B cell (primary cell): Measurements from ENCODE around the gene P3H4. TPM values are rescaled to one million over a fixed set of nuclear protein-coding genes. Genes with fewer than 3 reads are reported as not detected.

ENCODE experiments used
- ATAC-seq: fragments of 200-7000 bp; cut with Tn5 transposase; one replicate; pipeline ENCODE4 v1.10.0; 2021; ENCODE audit warnings: low read depth, mild to moderate bottlenecking, moderate number of reproducible peaks, moderate library complexity
- CTCF ChIA-PET: fragments of 350-600 bp; sonication (Branson Sonifier 250); formaldehyde crosslinking; loops from one replicate; lab custom pipeline; 2021; ENCODE audit warnings: antibody characterized with exemption, inconsistent platforms; lab: Charles Lee
- POLR2A ChIA-PET: fragments of 350-600 bp; sonication (Branson Sonifier 250); formaldehyde crosslinking; loops from one replicate; lab custom pipeline; 2021; ENCODE audit warnings: antibody characterized with exemption; lab: Charles Lee
- DNase-seq: peaks from one replicate; pipeline ENCODE4 v3.0.0; 2013
- H2AFZ ChIP-seq: 2 replicates; pipeline ENCODE4 v1.6.1; 2012; ENCODE audit warnings: mild to moderate bottlenecking, low read depth, low read length; ENCODE audit not compliant: insufficient read depth, poor library complexity, severe bottlenecking
- H3K27ac ChIP-seq, 2 donors: 1 replicate in 1 of 2; 2 replicates in 1 of 2; pipeline ENCODE4 v1.5.1; 2012 to 2013; ENCODE audit warnings: low read length in 2 of 2, mild to moderate bottlenecking in 2 of 2, moderate library complexity in 1 of 2
- H3K27me3 ChIP-seq, 4 experiments: fragments of 200-600 bp in 1 of 4; sonication (generic) in 1 of 4; replicated peaks in 1 of 4; 1 replicate in 2 of 4; 2 replicates in 2 of 4; pipeline versions ENCODE4 v1.6.1 to v1.7.0; 2013 to 2016; ENCODE audit warnings: low read length in 3 of 4, mild to moderate bottlenecking in 2 of 4, mixed read lengths in 1 of 4, moderate library complexity in 1 of 4; ENCODE audit not compliant: insufficient read depth in 4 of 4, control insufficient read depth in 3 of 4; ENCODE audit errors: control extremely low read depth in 1 of 4
- H3K36me3 ChIP-seq, 2 experiments: replicated peaks in 1 of 2; 1 replicate in 1 of 2; 2 replicates in 1 of 2; pipeline versions ENCODE4 v1.6.1 to v1.7.1; 2013; ENCODE audit warnings: low read length in 1 of 2; ENCODE audit not compliant: insufficient read depth in 2 of 2, control insufficient read depth in 1 of 2; ENCODE audit errors: control extremely low read depth in 1 of 2, extremely low read depth in 1 of 2
- H3K4me1 ChIP-seq, 2 donors: fragments of 200-600 bp in 1 of 2; sonication (generic) in 1 of 2; 1 replicate in 1 of 2; 2 replicates in 1 of 2; pipeline versions ENCODE4 v1.5.1 to v1.6.1; 2013 to 2017; ENCODE audit warnings: low read length in 2 of 2; ENCODE audit not compliant: control insufficient read depth in 2 of 2, insufficient read depth in 2 of 2
- H3K4me2 ChIP-seq: replicated peaks from 2 replicates; pipeline ENCODE3; 2012; ENCODE audit warnings: mild to moderate bottlenecking, low read depth, low read length; ENCODE audit not compliant: poor library complexity, severe bottlenecking
- H3K4me3 ChIP-seq, 5 experiments: fragments of 200-600 bp in 1 of 5; sonication (generic) in 1 of 5; 1 replicate in 3 of 5; 2 replicates in 2 of 5; pipeline versions ENCODE4 v1.5.1 to v1.7.0; 2011 to 2016; ENCODE audit warnings: low read length in 4 of 5, mild to moderate bottlenecking in 4 of 5, low read depth in 2 of 5, control low read depth in 1 of 5, moderate library complexity in 1 of 5; ENCODE audit not compliant: insufficient read depth in 1 of 5; ENCODE audit errors: control extremely low read depth in 1 of 5, extremely low read depth in 1 of 5
- H3K79me2 ChIP-seq: fragments of 200-600 bp; sonication (generic); one replicate; pipeline ENCODE4 v1.6.0; 2016; ENCODE audit warnings: low read length; ENCODE audit not compliant: control insufficient read depth, insufficient read depth
- H3K9ac ChIP-seq: fragments of 200-600 bp; sonication (generic); 2 replicates; pipeline ENCODE4 v1.6.1; 2017; ENCODE audit warnings: mild to moderate bottlenecking, low read length, moderate library complexity
- H3K9me3 ChIP-seq, 3 donors: one replicate each; pipeline versions ENCODE4 v1.6.1 to v1.7.1; 2013; ENCODE audit warnings: low read length in 2 of 3; ENCODE audit not compliant: control insufficient read depth in 2 of 3, insufficient read depth in 1 of 3; ENCODE audit errors: control extremely low read depth in 1 of 3
- H4K20me1 ChIP-seq: 2 replicates; pipeline ENCODE4 v1.6.0; 2012; ENCODE audit warnings: mild to moderate bottlenecking, low read length; ENCODE audit not compliant: insufficient read depth, control insufficient read depth, poor library complexity, severe bottlenecking
- H3K27ac Mint-ChIP-seq: one replicate; pipeline ENCODE4 v1.8.0; 2021; ENCODE audit warnings: mixed read lengths
- H3K27me3 Mint-ChIP-seq: one replicate; pipeline ENCODE4 v1.8.0; 2021; ENCODE audit warnings: mixed read lengths
- H3K4me1 Mint-ChIP-seq: one replicate; pipeline ENCODE4 v1.8.0; 2021; ENCODE audit warnings: mixed read lengths
- H3K4me3 Mint-ChIP-seq: one replicate; pipeline ENCODE4 v1.8.0; 2021; ENCODE audit warnings: mixed read lengths
- H3K9me3 Mint-ChIP-seq: one replicate; pipeline ENCODE4 v1.8.0; 2022; ENCODE audit warnings: mixed read lengths; ENCODE audit not compliant: insufficient read depth
- EZH2 ChIP-seq: IDR thresholded peaks from 2 replicates; pipeline ENCODE4 v1.6.1; 2012; ENCODE audit warnings: borderline replicate concordance, low read depth, mild to moderate bottlenecking, moderate library complexity, low read length; ENCODE audit not compliant: insufficient read depth, poor library complexity, severe bottlenecking
- WGBS: methylation state at CpG from one replicate; pipeline ENCODE4 v1.1.5; 2013; ENCODE audit warnings: missing lambda C conversion rate; ENCODE audit not compliant: insufficient coverage; 5-methylcytosine and 5-hydroxymethylcytosine counted together
- intact Hi-C: fragments of 100-400 bp; cut with micrococcal nuclease; formaldehyde crosslinking; loops from one replicate; pipeline ENCODE4 v1.10.0; 2022
- polyA plus RNA-seq: library from polyadenylated mRNA; depleted of rRNA; stranded (reverse); fragments of >200 nt; gene quantifications from 2 replicates; pipeline ENCODE4 v1.2.3, GENCODE V29; 2012
- total RNA-seq, 2 donors: library from RNA; stranded (reverse); fragments of 120-200 nt in 1 of 2; gene quantifications; 1 replicate in 1 of 2; 2 replicates in 1 of 2; pipeline versions ENCODE4 v1.2.3 to v1.2.4, GENCODE V29; 2013 to 2022
- TF ChIP-seq, protein P1 (sequence below): fragments of 200-600 bp; IDR thresholded peaks from one replicate; pipeline ENCODE4 v1.8.0; 2022; ENCODE audit warnings: antibody characterized with exemption, mild to moderate bottlenecking

P3H4 gene
- total and polyA plus RNA-seq, 2 donors (not counting 1 experiment from before 2014, with no cell fraction given): 1.3 to 2.8 TPM

DNA sequence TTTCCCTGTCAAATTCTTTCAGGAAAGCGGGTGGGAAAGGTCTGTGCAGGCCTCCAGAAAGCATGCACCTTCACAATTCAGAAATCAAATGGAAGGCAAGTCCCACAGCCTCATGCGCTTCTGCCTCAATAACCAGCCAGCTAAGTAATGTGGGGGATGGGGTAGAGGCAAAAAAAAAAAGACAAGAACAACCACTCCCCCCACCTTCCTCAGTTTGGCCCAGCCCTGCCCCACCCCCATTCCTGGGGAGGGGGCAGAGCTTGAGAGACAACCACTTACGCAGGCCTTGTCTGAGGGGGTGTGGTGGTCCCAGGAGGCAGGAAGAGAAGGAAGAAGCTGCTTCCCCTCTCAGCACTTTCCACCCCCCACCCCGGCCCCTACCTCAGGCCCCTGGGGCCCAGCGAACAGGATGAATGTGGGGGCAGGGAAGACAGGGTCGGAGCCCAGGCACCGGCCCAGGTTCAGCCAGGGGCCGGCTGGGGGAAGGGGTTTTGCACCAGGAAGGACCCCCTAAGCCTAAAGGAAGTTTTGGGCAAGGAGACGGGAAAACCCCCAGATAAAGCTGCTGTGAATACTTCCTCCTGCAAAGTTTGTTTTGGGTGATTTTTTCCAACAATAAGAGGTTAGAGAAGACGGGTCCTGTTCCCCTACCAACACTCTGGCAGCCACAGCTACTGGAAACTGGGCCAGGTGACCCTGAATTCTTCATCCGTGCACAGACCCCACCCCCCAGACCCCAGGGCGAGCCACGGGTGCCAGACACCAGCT lies 26.5 kb downstream of the P3H4 start:
- peak overlapping the region; percentile 53 to 76 (median 68) for H3K4me3 ChIP-seq
- peaks cover 37% of the 10 kb centered on the region for H3K79me2 ChIP-seq
- H3K4me2 ChIP-seq: peak overlapping the region; percentile 83
- H3K36me3 ChIP-seq: no peaks in the 10 kb centered on the region
- H2AFZ ChIP-seq: peak overlapping the region; percentile 85
- no peaks in the 10 kb centered on the region for H3K27me3 ChIP-seq
- Mint-ChIP-seq H3K4me1 (peaks cover 46% of the 10 kb centered on the region), H3K4me3 (peak overlapping the region; percentile 88), H3K9me3 (no peaks in the 10 kb centered on the region), H3K27ac (peak overlapping the region; percentile 86), H3K27me3 (no peaks in the 10 kb centered on the region)
- DNase-seq (peak; percentile 76), ATAC-seq (peak; percentile 7)
- ChIA-PET CTCF (interaction anchor here (0.9 to 4.8 kb wide), 11 partner anchors 9 to 65 kb away, joined by 3 to 63 read pairs (median 6); partner anchors contain the start of genes FKBP10 and P3H4), POLR2A (interaction anchor here (0.5 to 2.1 kb wide), 6 partner anchors 12 to 96 kb away, joined by 3 to 14 read pairs (median 4); partner anchors contain the start of gene EIF1)
- TF ChIP-seq, protein P1, sequence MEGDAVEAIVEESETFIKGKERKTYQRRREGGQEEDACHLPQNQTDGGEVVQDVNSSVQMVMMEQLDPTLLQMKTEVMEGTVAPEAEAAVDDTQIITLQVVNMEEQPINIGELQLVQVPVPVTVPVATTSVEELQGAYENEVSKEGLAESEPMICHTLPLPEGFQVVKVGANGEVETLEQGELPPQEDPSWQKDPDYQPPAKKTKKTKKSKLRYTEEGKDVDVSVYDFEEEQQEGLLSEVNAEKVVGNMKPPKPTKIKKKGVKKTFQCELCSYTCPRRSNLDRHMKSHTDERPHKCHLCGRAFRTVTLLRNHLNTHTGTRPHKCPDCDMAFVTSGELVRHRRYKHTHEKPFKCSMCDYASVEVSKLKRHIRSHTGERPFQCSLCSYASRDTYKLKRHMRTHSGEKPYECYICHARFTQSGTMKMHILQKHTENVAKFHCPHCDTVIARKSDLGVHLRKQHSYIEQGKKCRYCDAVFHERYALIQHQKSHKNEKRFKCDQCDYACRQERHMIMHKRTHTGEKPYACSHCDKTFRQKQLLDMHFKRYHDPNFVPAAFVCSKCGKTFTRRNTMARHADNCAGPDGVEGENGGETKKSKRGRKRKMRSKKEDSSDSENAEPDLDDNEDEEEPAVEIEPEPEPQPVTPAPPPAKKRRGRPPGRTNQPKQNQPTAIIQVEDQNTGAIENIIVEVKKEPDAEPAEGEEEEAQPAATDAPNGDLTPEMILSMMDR: no peak
- no peak for TF ChIP-seq EZH2
- H3K4me1 ChIP-seq: peaks cover 33 to 55% of the 10 kb centered on the region in 2 donors
- peaks cover 0 to 4% (median 0%) of the 10 kb centered on the region in 3 donors for H3K9me3 ChIP-seq
- peak overlapping the region; percentile 64 to 72 for H3K27ac ChIP-seq
- WGBS: 3% methylated on average over 3 of the region's 13 CpGs
- intact Hi-C loops: loop anchor here (5.0 kb wide), 3 partner anchors 48 to 132 kb away; partner anchors contain the start of genes ACLY and EIF1
- peaks cover 24% of the 10 kb centered on the region for H4K20me1 ChIP-seq
- peak overlapping the region; percentile 73 for H3K9ac ChIP-seq
